GM18858 (cell line): ENCODE data around the gene LGALS16.
"Not testable (repeated sequence)": the region's sequence is repeated elsewhere in the genome, so short reads cannot be mapped to it uniquely, and the experiment has no call there.

Source experiments
- ATAC-seq: cut with Tn5 transposase; IDR thresholded peaks from one replicate; pipeline ENCODE4 v1.9.1; 2021; ENCODE audit not compliant: unreplicated experiment

Gene LGALS16, protein sequence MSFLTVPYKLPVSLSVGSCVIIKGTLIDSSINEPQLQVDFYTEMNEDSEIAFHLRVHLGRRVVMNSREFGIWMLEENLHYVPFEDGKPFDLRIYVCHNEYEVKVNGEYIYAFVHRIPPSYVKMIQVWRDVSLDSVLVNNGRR

GRCh38 chr19:39655613-39656012, at the start of gene LGALS16:
LGALS16 (plus strand) TSS chr19:39655913; CDS start chr19:39655962, 49 bp downstream.
- ATAC-seq = no peak

GRCh38 chr19:39607021-39607420, 48.7 kb upstream of the LGALS16 start:
- ATAC-seq = no peak

DNA sequence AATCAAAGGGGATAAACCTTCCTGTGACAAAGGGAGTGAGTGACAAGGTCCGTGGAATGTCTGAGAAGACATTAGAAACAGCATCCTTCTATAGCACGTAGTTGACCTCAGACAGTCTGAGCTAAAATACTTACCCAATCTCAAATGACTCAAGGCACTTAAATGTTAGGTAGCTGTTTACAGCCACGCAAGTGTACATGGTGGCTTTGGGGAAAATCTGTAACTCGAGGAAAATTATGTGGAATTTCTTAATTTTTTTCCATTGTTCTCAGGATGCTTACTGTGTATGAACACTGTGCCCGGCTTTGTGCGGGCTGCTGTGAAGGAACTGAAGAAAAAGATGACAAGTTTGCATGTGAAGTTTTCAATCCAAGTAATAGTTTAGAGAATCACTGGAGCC, 48.2 kb upstream of the LGALS16 start:
- ATAC-seq = no peak

- no peak for ATAC-seq
Observed at GRCh38 chr19:39613597-39613996, 42.1 kb upstream of the LGALS16 start.

- no peak for ATAC-seq
Observed at GRCh38 chr19:39617745-39618144, 38.0 kb upstream of the LGALS16 start.

GRCh38 chr19:39623946-39624345, 31.8 kb upstream of the LGALS16 start:
- ATAC-seq = no peak

GRCh38 chr19:39627631-39628030, 28.1 kb upstream of the LGALS16 start:
- ATAC-seq = not testable (repeated sequence)

GRCh38 chr19:39631178-39631577, 24.5 kb upstream of the LGALS16 start:
- ATAC-seq = no peak

DNA sequence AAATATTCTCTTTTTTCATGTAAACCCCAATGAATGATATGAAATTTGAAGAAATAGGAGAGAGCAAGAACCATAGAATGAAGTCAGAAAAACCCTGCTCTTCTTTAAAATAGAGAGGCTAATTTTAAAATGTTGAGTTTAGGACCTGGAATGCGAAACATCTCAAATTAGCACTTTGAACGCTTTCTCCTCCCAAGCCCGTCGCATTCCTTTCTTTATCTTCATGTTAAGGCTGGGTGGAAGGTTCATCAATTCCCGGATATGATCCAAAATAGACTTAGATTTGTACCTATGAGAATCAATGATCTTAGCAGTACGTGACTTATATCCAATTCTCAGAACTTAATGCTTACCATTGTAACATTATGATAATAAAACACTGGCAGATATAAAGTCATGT, 24.1 kb upstream of the LGALS16 start:
- ATAC-seq = no peak

- ATAC-seq = no peak
Observed at GRCh38 chr19:39637891-39638290, 17.8 kb upstream of the LGALS16 start.

DNA sequence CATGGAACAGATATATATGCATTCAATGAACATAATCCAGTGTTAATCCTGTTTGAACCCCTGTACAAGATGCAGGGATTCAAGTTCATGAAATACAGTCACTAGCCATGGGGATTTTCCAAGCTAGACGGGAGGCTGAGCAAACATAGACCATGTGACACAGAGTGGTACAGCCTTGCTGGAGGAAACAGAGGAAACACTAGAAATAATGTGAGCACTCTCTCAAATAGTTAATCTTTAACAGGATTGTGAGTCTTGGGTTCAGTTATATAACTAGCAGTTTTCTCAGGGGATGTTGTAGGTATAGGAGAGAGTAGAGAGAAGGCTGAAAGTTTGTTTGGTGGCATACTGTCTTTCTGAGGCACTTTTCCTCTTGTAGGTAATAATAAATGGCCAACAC, 13.9 kb upstream of the LGALS16 start:
- no peak for ATAC-seq

- no peak for ATAC-seq
Observed at GRCh38 chr19:39643591-39643990, 12.1 kb upstream of the LGALS16 start.

DNA sequence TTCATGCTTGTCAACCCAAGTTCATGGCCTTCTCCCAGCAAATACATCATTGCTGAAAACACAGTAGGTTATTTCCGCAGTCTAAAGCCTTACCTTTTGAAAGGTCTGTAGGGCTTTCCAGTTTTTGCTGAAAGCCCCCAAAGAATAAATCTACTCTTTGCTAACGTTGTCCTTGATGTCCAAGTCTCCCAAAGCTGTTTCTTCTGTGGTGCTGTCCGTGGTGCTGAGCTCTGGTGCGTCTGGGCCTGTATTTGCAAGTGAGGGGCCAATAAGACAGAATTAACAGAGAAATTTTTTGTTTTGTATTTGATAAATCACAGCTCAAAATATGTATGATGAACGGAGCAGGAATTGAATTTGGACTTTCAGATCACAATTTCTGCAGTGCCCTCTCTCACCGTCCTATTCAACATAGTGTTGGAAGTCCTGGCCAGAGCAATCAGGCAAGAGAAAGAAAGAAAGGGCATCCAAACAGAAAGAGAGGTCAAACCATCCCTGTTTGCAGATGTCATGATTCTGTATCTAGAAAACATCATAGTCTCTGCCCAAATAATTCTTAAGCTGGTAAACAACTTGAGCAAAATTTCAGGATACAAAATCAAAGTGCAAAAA, 9.8 kb upstream of the LGALS16 start:
- no peak for ATAC-seq

- no peak for ATAC-seq
Observed at GRCh38 chr19:39647918-39648317, 7.8 kb upstream of the LGALS16 start.

DNA sequence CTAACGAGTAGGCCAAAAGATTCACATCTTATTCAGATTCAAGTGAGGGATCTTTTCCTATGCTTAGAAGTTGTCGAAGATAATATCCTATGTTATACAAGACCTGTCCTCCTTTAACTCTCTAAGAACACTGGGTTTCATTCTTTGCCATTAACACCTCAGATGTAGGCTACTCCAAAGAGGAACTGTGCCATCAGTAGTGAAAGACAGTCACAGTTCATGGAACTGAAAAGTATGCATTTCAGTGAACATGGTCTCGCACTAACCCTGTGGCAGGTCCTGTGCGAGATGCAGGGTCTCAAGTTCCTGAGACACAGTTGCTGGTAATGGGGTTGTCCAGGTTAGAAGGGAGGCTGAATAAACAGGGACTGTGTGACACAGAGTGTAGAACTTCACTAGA, 4.1 kb downstream of the LGALS16 start:
- ATAC-seq = no peak

GRCh38 chr19:39660661-39661060, 4.9 kb downstream of the LGALS16 start:
- no peak for ATAC-seq

DNA sequence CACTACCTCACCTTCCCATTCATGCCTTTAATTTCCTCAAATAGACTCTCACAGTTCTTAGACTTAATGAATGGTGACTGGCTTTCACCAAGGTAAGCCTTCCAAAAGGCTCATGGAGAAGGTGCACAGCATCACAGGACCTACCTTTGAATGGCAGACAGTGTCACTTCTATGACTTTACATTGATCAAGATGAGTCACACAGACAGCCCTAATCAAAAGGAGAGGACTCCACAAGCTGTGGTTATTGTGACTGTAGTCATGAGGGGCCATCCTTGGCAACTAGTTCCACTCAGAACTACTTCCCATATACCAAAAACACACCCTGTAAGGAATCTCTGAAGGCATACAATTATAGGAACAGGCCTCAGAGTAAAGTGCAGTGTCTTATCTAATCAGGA, 5.9 kb downstream of the LGALS16 start:
- ATAC-seq = no peak

GRCh38 chr19:39669860-39670259, 14.1 kb downstream of the LGALS16 start:
- not testable (repeated sequence) for ATAC-seq

- no peak for ATAC-seq
Observed at GRCh38 chr19:39670998-39671397, 15.3 kb downstream of the LGALS16 start.

DNA sequence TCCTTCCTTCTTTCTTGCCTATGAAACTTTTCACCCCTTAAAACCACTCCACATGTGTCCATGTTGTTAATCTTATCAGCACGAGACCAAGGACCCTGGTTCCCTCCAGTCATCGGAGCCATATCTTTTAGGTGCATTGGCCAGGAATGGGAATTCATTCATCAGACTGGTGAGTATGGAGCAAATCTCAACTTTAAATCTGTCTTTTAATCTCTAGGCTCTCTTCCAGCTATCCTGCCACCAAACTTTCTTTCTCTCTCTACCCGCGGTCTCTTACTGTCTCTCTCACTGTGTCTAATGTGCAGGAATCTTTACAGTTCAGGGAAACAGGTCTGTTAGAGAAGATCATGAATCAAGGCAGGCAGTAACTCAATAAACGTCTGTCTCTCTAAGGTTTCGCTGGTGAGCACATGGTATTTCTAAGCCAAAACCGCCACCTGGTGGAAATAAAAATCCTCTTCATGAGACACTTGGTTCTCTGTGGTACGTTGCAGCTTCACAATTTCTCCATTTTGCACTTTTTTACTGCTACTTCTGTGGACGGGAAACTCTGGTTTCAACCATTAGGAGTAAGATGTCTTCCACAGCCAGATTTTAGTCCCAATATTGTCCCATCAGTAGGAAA, 16.1 kb downstream of the LGALS16 start:
- ATAC-seq = no peak

DNA sequence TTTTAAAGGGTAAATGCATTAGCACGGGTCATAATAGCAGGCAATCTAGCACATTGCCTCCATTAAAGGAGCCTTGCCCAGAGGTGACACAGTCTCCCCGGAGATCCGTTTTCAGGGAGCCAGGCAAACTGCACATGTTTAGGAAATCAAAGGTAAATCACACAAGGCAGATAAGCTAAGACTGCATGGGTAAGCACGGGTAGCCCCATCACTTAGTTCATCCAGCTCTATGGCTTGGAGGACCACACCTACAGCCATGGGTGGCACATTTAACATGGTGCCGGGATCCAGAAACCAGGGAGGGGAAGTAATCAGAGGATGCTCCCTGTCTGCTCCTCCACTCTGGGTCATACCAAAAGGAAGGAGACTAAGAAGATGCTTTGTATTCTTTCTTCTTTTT, 16.8 kb downstream of the LGALS16 start:
- no peak for ATAC-seq

DNA sequence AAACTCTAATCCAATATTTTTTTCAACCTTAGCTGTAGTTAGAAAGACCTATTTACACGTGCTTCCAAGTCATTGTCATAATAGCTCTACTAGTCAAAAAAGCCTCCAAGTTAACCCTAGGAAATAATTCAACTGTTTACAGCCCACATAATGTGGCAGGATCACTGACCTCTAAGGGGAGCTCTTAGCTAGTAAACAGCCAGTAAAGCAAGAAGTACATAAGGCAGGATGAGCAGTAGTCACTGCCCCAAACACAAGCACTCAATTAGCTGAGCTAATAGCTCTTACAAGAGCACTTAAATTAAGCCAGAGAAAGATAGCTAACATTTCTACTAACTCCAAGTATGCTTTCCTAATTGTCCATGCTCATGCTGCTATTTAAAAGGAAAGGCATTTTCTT, 18.1 kb downstream of the LGALS16 start:
- not testable (repeated sequence) for ATAC-seq

DNA sequence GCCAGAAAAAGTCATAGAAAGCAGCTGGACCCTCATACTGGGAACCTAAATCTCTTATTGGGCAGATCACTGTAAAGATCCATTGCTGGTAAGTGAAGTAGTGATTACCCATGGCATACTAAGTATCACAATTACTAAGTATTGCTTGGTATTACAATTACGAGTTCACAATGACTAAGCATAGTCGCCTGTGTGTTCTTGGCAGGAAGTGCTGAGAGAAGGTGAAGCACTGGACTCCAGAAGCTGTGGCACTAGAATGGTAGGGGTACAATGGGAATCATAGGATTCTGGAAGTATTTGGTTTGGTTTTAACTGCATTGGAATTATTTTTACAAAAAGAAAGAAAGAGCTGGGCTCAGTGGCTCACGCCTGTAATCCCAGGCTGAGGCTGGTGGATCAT, 20.3 kb downstream of the LGALS16 start:
- ATAC-seq = no peak
